Retinal pigment epithelial cell (primary cell): Measurements from ENCODE around the gene OPN5.
A peak's percentile ranks its signal among the peaks of the same experiment; 100 is the strongest.

Experiments
- DNase-seq: peaks from one replicate; pipeline ENCODE4 v3.0.0-alpha.2; 2010; ENCODE audit warnings: low read depth
- H3K4me3 ChIP-seq: 2 replicates; pipeline ENCODE4 v1.5.1; 2011; ENCODE audit warnings: mild to moderate bottlenecking, low read length, control low read depth, moderate library complexity
- TF ChIP-seq, protein P1 (sequence below): conservative IDR thresholded peaks from 2 replicates; pipeline ENCODE4 v1.5.1; 2011; ENCODE audit warnings: low read depth, low read length, control low read depth, inconsistent platforms

The OPN5 gene

DNA sequence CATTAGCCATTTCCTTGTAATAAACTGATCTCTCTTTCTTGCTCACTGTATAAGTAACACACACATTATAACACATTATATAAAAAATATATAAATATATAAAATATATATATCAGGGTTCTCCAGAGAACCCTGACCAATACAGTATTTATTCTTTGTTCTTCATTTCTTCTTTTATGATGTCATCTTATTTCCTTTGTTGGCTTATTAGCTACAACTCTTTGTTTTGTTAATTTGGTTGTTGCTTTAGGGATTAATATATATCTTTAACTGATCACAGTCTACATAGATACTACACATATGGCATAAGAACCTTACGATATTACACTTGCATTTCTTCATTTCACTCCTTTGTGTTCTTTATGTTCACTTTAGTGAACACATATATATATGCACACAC is 14.7 kb upstream of the OPN5 start:
- DNase-seq = no peak
- TF ChIP-seq, protein P1, sequence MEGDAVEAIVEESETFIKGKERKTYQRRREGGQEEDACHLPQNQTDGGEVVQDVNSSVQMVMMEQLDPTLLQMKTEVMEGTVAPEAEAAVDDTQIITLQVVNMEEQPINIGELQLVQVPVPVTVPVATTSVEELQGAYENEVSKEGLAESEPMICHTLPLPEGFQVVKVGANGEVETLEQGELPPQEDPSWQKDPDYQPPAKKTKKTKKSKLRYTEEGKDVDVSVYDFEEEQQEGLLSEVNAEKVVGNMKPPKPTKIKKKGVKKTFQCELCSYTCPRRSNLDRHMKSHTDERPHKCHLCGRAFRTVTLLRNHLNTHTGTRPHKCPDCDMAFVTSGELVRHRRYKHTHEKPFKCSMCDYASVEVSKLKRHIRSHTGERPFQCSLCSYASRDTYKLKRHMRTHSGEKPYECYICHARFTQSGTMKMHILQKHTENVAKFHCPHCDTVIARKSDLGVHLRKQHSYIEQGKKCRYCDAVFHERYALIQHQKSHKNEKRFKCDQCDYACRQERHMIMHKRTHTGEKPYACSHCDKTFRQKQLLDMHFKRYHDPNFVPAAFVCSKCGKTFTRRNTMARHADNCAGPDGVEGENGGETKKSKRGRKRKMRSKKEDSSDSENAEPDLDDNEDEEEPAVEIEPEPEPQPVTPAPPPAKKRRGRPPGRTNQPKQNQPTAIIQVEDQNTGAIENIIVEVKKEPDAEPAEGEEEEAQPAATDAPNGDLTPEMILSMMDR = no peak
- H3K4me3 ChIP-seq = no peak overlapping the region

DNA sequence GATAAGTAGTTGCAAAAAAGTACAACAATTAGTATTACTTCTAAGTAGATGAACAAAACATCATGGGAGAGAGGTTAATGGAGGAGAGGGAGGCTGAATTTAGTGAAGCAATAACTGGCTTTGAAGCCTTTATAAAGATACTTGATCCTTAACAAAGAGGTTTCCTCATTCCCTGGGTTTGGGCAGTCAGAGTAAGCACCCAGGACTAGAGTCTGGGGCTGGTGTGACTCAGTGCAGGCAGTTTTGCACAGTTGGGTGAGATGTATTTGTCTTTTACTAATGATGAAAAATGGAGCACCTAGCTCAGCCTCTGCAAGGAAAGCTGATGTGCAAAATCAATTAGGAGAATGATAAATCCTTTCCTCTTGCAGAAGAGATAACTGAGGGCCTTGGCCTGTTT is 11.8 kb upstream of the OPN5 start:
- DNase-seq = no peak
- TF ChIP-seq, protein P1 = no peak

DNA sequence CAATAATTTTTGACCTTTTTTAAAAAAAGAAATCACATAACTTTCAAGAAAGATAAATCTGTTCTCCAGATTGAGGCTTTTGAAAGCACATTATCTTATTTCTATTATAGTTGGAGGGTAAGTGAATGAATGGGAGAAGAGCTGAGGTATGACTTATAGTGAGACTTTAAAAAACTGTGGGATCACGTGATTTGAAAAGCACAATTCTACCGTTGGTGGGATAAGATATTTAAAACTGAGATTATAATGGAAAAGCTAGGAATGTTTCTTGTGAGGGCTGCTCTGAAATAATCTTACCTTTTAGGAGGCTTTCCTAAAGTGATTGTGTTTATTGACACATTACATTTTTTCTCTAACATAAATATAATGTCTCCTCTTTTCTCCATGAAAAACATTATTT is 9.5 kb upstream of the OPN5 start:
- TF ChIP-seq, protein P1 = no peak
- DNase-seq = no peak
- no peak overlapping the region for H3K4me3 ChIP-seq

More for the DNA sequence above, 11.8 kb upstream of the OPN5 start:
- no peak overlapping the region for H3K4me3 ChIP-seq

DNA sequence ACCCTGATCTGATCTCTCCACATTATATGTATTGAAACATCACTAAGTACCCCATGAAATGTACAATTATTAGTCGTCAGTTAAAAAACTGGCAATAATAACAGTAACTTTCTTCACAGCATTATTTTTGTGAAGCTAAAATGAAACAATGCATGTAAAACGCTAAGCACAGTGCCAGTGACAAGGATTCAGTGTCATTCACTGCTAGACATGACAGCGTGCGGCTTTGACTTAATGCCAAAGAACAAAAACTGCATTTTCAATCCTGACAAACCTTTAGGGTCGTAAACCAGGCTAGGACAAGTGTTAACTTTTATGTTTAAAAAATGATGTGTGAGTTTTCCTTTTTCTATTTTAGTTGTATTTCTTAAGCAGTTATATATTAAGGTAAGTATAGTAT is 8.8 kb upstream of the OPN5 start:
- TF ChIP-seq, protein P1 = no peak
- DNase-seq = no peak
- H3K4me3 ChIP-seq = no peak overlapping the region

DNA sequence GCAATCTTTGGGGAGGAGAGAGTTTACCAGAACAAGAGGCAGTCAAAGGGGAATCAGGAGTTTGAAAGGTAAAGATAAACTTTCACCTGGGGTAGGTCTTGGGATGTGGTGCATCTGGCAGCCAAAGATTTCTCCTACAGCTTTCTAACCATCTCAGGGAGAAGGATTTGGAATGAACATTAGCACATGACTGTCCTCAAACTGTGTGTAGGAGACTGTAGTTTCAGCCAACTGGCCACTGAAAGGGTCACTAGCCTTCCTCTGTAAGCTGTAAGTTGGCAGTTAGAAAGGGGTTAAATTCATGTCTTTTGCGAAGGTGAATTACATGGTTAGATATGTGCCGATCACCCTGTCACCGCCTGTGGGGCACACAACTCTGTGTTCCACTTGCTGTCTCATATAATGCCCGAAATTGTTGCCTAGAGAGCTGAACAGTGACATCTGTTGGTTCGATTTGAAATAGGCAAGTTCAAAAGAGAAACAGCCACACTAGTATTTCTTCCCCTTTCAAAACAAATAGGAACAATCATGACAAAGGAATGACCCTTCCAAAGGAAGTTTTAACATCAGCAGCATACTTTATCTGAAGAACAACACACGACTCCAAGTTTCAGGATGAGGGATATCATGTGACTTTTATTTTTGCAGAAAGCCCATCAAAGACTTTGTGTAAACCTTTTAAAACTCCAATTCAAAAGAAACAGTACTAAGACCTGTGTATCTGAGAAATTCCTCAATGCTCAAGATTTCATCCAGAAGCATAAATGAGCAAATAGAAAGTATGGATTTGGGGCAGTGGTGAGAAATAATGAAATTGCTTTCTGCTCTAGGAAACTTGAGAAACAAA is 1.1 kb upstream of the OPN5 start:
- peak; percentile 30 for DNase-seq
- TF ChIP-seq, protein P1 = peak; percentile 76
- H3K4me3 ChIP-seq = no peak overlapping the region

DNA sequence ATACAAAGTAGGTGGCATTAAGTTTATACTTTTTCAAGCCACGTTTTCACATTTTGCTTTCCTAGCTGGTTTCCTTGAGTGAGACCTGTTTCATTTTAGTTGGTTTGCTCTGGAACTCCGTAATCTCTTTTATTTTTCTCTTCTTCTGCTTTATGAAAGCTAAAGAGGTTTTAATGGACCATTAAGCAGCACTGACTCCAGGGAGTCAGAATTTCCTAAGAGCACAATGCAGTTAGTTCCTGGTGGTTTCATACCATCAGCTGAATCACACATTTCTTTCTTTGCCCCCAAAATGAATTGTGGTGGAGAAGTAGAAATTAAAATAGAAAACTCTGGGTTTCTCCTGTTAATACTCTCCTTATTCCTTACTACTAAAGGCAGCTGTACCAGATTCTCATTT is 3.4 kb downstream of the OPN5 start:
- TF ChIP-seq, protein P1 = no peak

More for the DNA sequence above, 3.4 kb downstream of the OPN5 start:
- no peak for DNase-seq
- no peak overlapping the region for H3K4me3 ChIP-seq
